HEK293 (cell line): ENCODE results near the gene TMEM250.

Source experiments
- EGR2 ChIP-seq: fragments of 450-650 bp; formaldehyde crosslinking; IDR thresholded peaks from 2 replicates; pipeline ENCODE4 v1.5.1; 2016; ENCODE audit warnings: low read depth, missing biosample characterization, missing genetic modification characterization
- ELK4 ChIP-seq: IDR thresholded peaks from 2 replicates; pipeline ENCODE4 v1.6.1; 2011; ENCODE audit warnings: mild to moderate bottlenecking, low read depth, low read length, borderline replicate concordance
- GLIS1 ChIP-seq: fragments of 450-650 bp; formaldehyde crosslinking; IDR thresholded peaks from 2 replicates; pipeline ENCODE4 v1.5.1; 2016; ENCODE audit warnings: missing biosample characterization, missing genetic modification characterization
- PRDM4 ChIP-seq: fragments of 450-650 bp; formaldehyde crosslinking; IDR thresholded peaks from 2 replicates; pipeline ENCODE4 v1.5.1; 2017; ENCODE audit warnings: missing biosample characterization, missing genetic modification characterization
- SP2 ChIP-seq: fragments of 450-650 bp; formaldehyde crosslinking; IDR thresholded peaks from 2 replicates; pipeline ENCODE4 v1.5.1; 2016; ENCODE audit warnings: missing biosample characterization, missing genetic modification characterization
- ZFP3 ChIP-seq: fragments of 450-650 bp; formaldehyde crosslinking; IDR thresholded peaks from 2 replicates; pipeline ENCODE4 v1.5.1; 2016; ENCODE audit warnings: low read depth, missing biosample characterization, missing genetic modification characterization
- ZFP41 ChIP-seq: fragments of 450-650 bp; formaldehyde crosslinking; IDR thresholded peaks from 2 replicates; pipeline ENCODE4 v1.5.1; 2016; ENCODE audit warnings: missing biosample characterization, missing genetic modification characterization, borderline replicate concordance
- ZIC2 ChIP-seq: fragments of 450-650 bp; formaldehyde crosslinking; IDR thresholded peaks from 2 replicates; pipeline ENCODE4 v1.5.1; 2016; ENCODE audit warnings: missing biosample characterization, missing genetic modification characterization
- ZNF114 ChIP-seq: fragments of 450-650 bp; formaldehyde crosslinking; IDR thresholded peaks from 2 replicates; pipeline ENCODE4 v1.5.0; 2017; ENCODE audit warnings: missing biosample characterization, missing genetic modification characterization
- ZNF133 ChIP-seq: fragments of 450-650 bp; formaldehyde crosslinking; IDR thresholded peaks from 2 replicates; pipeline ENCODE4 v1.5.1; 2016; ENCODE audit warnings: missing biosample characterization, missing genetic modification characterization
- ZNF169 ChIP-seq: fragments of 450-650 bp; formaldehyde crosslinking; IDR thresholded peaks from 2 replicates; pipeline ENCODE4 v1.5.1; 2016; ENCODE audit warnings: missing biosample characterization, missing genetic modification characterization
- ZNF18 ChIP-seq: fragments of 450-650 bp; formaldehyde crosslinking; IDR thresholded peaks from 2 replicates; pipeline ENCODE4 v1.5.1; 2016; ENCODE audit warnings: missing biosample characterization, missing genetic modification characterization
- ZNF184 ChIP-seq: fragments of 450-650 bp; IDR thresholded peaks from 2 replicates; pipeline ENCODE4 v1.5.1; 2018; ENCODE audit warnings: missing biosample characterization, mild to moderate bottlenecking, missing genetic modification characterization
- ZNF23 ChIP-seq: fragments of 450-650 bp; formaldehyde crosslinking; IDR thresholded peaks from 2 replicates; pipeline ENCODE4 v1.5.1; 2016; ENCODE audit warnings: missing biosample characterization, missing genetic modification characterization, borderline replicate concordance
- ZNF324 ChIP-seq: fragments of 450-650 bp; formaldehyde crosslinking; IDR thresholded peaks from 2 replicates; pipeline ENCODE4 v1.5.1; 2016; ENCODE audit warnings: missing biosample characterization, missing genetic modification characterization
- ZNF354C ChIP-seq: fragments of 450-650 bp; formaldehyde crosslinking; IDR thresholded peaks from 2 replicates; pipeline ENCODE4 v1.5.1; 2016; ENCODE audit warnings: missing biosample characterization, missing genetic modification characterization, low read depth, borderline replicate concordance
- ZNF37A ChIP-seq: fragments of 450-650 bp; IDR thresholded peaks from 2 replicates; pipeline ENCODE4 v1.5.1; 2018; ENCODE audit warnings: missing biosample characterization, missing genetic modification characterization
- ZNF416 ChIP-seq: fragments of 450-650 bp; formaldehyde crosslinking; IDR thresholded peaks from 2 replicates; pipeline ENCODE4 v1.5.1; 2016; ENCODE audit warnings: missing biosample characterization, missing genetic modification characterization
- ZNF544 ChIP-seq: fragments of 450-650 bp; formaldehyde crosslinking; IDR thresholded peaks from 2 replicates; pipeline ENCODE4 v1.5.0; 2017; ENCODE audit warnings: missing biosample characterization, missing genetic modification characterization
- ZNF549 ChIP-seq: fragments of 450-650 bp; IDR thresholded peaks from 2 replicates; pipeline ENCODE4 v1.5.1; 2018; ENCODE audit warnings: missing biosample characterization, missing genetic modification characterization, mild to moderate bottlenecking, inconsistent platforms, moderate library complexity
- ZNF768 ChIP-seq: fragments of 450-650 bp; formaldehyde crosslinking; IDR thresholded peaks from 2 replicates; pipeline ENCODE4 v1.5.1; 2018; ENCODE audit warnings: missing biosample characterization, mild to moderate bottlenecking, missing genetic modification characterization
- ZNF777 ChIP-seq: fragments of 450-650 bp; formaldehyde crosslinking; IDR thresholded peaks from 2 replicates; pipeline ENCODE4 v1.5.1; 2017; ENCODE audit warnings: missing biosample characterization, missing genetic modification characterization, borderline replicate concordance
- ZNF830 ChIP-seq: fragments of 450-650 bp; IDR thresholded peaks from 2 replicates; pipeline ENCODE4 v1.5.0; 2018; ENCODE audit warnings: missing biosample characterization, missing genetic modification characterization, low read depth, mild to moderate bottlenecking, moderate library complexity
- TF ChIP-seq, protein P1 (sequence below): fragments of 450-650 bp; formaldehyde crosslinking; IDR thresholded peaks from 2 replicates; pipeline ENCODE4 v1.5.1; 2016; ENCODE audit warnings: missing biosample characterization, missing genetic modification characterization
- TF ChIP-seq, protein P2 (sequence below): fragments of 450-650 bp; formaldehyde crosslinking; IDR thresholded peaks from 2 replicates; pipeline ENCODE4 v1.5.1; 2016; ENCODE audit warnings: missing biosample characterization, missing genetic modification characterization
- TF ChIP-seq, protein P3 (sequence below): fragments of 450-650 bp; formaldehyde crosslinking; IDR thresholded peaks from 2 replicates; pipeline ENCODE4 v1.5.1; 2016; ENCODE audit warnings: missing biosample characterization, missing genetic modification characterization
- TF ChIP-seq, protein P4 (sequence below): fragments of 450-650 bp; formaldehyde crosslinking; IDR thresholded peaks from 2 replicates; pipeline ENCODE4 v1.5.1; 2017; ENCODE audit warnings: missing biosample characterization, missing genetic modification characterization

TMEM250 gene

GRCh38 chr9:136109351-136110081 lies 9.2 kb downstream of the TMEM250 start (continued):
- no peak for TF ChIP-seq ZNF23
- TF ChIP-seq ZNF324 (tag by site-specific recombination): peak; percentile 79; the same call in 1 of the 2 replicates
- no peak for TF ChIP-seq ZNF133 (tag by site-specific recombination)
- TF ChIP-seq ZNF37A (tag by site-specific recombination): peak; percentile 51
- TF ChIP-seq ZNF354C (tag by site-specific recombination): no peak
- TF ChIP-seq ZNF768 (tag by site-specific recombination): no peak
- peak; percentile 59 for TF ChIP-seq SP2
- TF ChIP-seq ZNF416 (tag by site-specific recombination): peak; percentile 84
- TF ChIP-seq ZNF777 (tag by site-specific recombination): no peak
- TF ChIP-seq, protein P1, sequence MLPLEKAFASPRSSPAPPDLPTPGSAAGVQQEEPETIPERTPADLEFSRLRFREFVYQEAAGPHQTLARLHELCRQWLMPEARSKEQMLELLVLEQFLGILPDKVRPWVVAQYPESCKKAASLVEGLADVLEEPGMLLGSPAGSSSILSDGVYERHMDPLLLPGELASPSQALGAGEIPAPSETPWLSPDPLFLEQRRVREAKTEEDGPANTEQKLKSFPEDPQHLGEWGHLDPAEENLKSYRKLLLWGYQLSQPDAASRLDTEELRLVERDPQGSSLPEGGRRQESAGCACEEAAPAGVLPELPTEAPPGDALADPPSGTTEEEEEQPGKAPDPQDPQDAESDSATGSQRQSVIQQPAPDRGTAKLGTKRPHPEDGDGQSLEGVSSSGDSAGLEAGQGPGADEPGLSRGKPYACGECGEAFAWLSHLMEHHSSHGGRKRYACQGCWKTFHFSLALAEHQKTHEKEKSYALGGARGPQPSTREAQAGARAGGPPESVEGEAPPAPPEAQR (tag by site-specific recombination): 0 out of 2 replicates have a peak, but pooled peaks have one; percentile 70
- TF ChIP-seq, protein P2, sequence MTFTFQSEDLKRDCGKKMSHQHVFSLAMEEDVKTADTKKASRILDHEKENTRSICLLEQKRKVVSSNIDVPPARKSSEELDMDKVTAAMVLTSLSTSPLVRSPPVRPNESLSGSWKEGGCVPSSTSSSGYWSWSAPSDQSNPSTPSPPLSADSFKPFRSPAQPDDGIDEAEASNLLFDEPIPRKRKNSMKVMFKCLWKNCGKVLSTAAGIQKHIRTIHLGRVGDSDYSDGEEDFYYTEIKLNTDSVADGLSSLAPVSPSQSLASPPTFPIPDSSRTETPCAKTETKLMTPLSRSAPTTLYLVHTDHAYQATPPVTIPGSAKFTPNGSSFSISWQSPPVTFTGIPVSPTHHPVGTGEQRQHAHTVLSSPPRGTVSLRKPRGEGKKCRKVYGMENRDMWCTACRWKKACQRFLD: no peak
- peak; percentile 84; the same call in 1 of the 2 replicates for TF ChIP-seq ELK4
- TF ChIP-seq ZNF549 (tag by site-specific recombination): no peak
- peak; percentile 75 for TF ChIP-seq EGR2
- peak; percentile 99 for TF ChIP-seq GLIS1 (tag by site-specific recombination)
- no peak for TF ChIP-seq ZNF830 (tag by site-specific recombination)
- peak; percentile 76 for TF ChIP-seq PRDM4 (tag by site-specific recombination)
- no peak for TF ChIP-seq ZNF114 (tag by site-specific recombination)
- no peak for TF ChIP-seq ZNF544 (tag by site-specific recombination)
- 0 out of 2 replicates have a peak, but pooled peaks have one; percentile 41 for TF ChIP-seq ZNF18 (tag by site-specific recombination)
- peak; percentile 90; the same call in 1 of the 2 replicates for TF ChIP-seq ZNF184 (tag by site-specific recombination)
- TF ChIP-seq, protein P3, sequence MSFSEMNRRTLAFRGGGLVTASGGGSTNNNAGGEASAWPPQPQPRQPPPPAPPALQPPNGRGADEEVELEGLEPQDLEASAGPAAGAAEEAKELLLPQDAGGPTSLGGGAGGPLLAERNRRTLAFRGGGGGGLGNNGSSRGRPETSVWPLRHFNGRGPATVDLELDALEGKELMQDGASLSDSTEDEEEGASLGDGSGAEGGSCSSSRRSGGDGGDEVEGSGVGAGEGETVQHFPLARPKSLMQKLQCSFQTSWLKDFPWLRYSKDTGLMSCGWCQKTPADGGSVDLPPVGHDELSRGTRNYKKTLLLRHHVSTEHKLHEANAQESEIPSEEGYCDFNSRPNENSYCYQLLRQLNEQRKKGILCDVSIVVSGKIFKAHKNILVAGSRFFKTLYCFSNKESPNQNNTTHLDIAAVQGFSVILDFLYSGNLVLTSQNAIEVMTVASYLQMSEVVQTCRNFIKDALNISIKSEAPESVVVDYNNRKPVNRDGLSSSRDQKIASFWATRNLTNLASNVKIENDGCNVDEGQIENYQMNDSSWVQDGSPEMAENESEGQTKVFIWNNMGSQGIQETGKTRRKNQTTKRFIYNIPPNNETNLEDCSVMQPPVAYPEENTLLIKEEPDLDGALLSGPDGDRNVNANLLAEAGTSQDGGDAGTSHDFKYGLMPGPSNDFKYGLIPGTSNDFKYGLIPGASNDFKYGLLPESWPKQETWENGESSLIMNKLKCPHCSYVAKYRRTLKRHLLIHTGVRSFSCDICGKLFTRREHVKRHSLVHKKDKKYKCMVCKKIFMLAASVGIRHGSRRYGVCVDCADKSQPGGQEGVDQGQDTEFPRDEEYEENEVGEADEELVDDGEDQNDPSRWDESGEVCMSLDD (tag by site-specific recombination): peak; percentile 71
- TF ChIP-seq ZNF169 (tag by site-specific recombination): no peak
- TF ChIP-seq ZFP3: peak; percentile 50; the same call in 1 of the 2 replicates
- no peak for TF ChIP-seq ZFP41 (tag by site-specific recombination)
- peak; percentile 95 for TF ChIP-seq ZIC2 (tag by site-specific recombination)
- TF ChIP-seq, protein P4, sequence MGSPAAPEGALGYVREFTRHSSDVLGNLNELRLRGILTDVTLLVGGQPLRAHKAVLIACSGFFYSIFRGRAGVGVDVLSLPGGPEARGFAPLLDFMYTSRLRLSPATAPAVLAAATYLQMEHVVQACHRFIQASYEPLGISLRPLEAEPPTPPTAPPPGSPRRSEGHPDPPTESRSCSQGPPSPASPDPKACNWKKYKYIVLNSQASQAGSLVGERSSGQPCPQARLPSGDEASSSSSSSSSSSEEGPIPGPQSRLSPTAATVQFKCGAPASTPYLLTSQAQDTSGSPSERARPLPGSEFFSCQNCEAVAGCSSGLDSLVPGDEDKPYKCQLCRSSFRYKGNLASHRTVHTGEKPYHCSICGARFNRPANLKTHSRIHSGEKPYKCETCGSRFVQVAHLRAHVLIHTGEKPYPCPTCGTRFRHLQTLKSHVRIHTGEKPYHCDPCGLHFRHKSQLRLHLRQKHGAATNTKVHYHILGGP (tag by site-specific recombination): no peak
